ENCODE results near the gene CDK11A. TPM values are rescaled to one million over a fixed set of nuclear protein-coding genes. Genes with fewer than 3 reads are reported as not detected.
A peak's percentile ranks its signal among the peaks of the same experiment; 100 is the strongest.

The CDK11A gene
- total RNA-seq, 2 experiments from 2014 or later, result 50.9 to 90.5 TPM

DNA sequence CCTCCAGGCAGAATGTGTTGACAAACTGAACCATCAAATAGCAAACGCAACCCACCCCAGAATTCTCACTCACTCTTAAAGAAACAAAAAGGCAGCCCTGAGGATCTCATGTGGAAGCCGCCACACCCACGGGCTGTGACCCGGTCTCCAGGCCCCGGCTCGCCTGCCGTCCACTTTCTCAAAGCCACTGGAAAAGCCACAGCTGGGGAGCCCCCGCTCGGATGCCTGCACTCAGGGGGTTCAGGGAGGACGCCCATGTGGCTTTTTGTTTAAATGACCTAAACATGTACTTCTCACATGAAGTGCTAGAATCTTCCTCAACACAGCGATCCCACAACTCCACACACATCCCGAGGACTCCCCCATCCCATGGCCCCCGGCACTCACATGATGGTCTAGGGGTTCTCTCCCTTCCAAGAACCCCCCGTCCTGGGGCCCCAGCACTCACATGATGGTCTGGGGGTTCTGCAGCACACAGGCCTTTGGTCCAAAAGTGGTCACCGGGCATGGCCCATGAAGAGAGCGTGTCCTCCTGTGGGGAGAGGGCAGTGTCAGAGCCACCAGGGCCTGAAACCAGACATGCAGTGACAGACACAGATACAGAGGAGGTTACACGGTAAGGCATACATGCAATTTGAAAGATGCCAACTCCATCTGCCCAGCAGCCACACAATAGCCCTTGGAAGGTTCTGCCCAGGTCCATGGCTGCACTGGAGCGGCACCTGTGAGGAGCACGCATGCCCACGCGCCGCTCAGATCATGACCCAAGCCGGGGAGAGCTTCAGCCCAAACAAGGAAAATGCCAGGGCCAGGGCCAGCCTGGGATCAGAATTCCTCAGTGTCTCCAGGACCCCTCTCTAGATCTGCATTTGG is 37.6 kb upstream of the CDK11A start:
- H3K4me1 ChIP-seq (ENCODE audit: insufficient read depth, low read length, poor library complexity, severe bottlenecking), result peaks cover 22% of the 10 kb centered on the region
- no peaks in the 10 kb centered on the region for H3K9me2 ChIP-seq (ENCODE audit: insufficient read depth, low read length)
- H3K27ac ChIP-seq (ENCODE audit: low read depth, low read length, poor library complexity, severe bottlenecking), result peak overlapping the region; percentile 60
- no peaks in the 10 kb centered on the region for H3K9me3 ChIP-seq (ENCODE audit: low read length)
- intact Hi-C loops (cut with micrococcal nuclease; ENCODE audit: unreplicated experiment), result no loop called here
- no peak for DNase-seq (ENCODE audit: low spot score)
- no peak overlapping the region for H2AFZ ChIP-seq (ENCODE audit: low read length)
- POLR2A ChIA-PET, result no interaction called here
- peaks cover 95% of the 10 kb centered on the region for H3K36me3 ChIP-seq (ENCODE audit: insufficient read depth, low read length)
- peaks cover 13% of the 10 kb centered on the region; the same call in 1 of the 2 replicates for H4K20me1 ChIP-seq (ENCODE audit: insufficient read depth, low read length)
- H3K79me2 ChIP-seq (ENCODE audit: insufficient read depth, low read depth, low read length), result peaks cover 65% of the 10 kb centered on the region
- H3K4me3 ChIP-seq (ENCODE audit: low read depth, low read length, poor library complexity, severe bottlenecking), result no peak overlapping the region
- H3K4me2 ChIP-seq (ENCODE audit: low read length), result no peak overlapping the region
- TF ChIP-seq, protein P1, sequence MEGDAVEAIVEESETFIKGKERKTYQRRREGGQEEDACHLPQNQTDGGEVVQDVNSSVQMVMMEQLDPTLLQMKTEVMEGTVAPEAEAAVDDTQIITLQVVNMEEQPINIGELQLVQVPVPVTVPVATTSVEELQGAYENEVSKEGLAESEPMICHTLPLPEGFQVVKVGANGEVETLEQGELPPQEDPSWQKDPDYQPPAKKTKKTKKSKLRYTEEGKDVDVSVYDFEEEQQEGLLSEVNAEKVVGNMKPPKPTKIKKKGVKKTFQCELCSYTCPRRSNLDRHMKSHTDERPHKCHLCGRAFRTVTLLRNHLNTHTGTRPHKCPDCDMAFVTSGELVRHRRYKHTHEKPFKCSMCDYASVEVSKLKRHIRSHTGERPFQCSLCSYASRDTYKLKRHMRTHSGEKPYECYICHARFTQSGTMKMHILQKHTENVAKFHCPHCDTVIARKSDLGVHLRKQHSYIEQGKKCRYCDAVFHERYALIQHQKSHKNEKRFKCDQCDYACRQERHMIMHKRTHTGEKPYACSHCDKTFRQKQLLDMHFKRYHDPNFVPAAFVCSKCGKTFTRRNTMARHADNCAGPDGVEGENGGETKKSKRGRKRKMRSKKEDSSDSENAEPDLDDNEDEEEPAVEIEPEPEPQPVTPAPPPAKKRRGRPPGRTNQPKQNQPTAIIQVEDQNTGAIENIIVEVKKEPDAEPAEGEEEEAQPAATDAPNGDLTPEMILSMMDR (conservative IDR thresholded peaks at IDR 0.05; ENCODE audit: low read length), result no peak
- TF ChIP-seq EZH2phosphoT487 (IDR thresholded peaks at IDR 0.05; ENCODE audit: borderline replicate concordance, low read depth, low read length), result no peak
- no TSS peak for BruUV-seq (replicated peaks)
- CTCF ChIA-PET (ENCODE audit: unreplicated experiment), result no interaction called here

DNA sequence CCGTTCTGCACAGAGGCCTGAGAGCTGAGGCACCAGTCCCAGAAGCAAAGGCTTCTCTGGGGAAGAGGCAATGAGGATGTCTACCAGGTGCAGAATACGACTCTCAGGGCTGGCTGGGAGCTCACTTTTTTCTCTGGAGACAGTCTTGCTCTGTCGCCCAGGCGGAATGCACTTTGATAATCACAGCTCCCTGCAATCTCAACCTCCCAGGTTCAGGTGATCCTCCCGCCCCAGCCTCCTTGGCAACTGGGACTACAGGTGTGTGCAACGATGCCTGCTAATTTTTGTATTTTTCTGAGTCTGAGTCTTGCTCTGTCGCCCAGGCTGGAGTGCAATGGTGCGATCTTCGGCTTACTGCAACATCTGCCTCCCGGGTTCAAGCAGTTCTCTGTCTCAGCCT is 36.6 kb upstream of the CDK11A start:
- H3K79me2 ChIP-seq (ENCODE audit: insufficient read depth, low read depth, low read length), result peaks cover 54% of the 10 kb centered on the region
- H3K4me1 ChIP-seq (ENCODE audit: insufficient read depth, low read length, poor library complexity, severe bottlenecking), result peaks cover 22% of the 10 kb centered on the region
- no peak overlapping the region for H3K4me2 ChIP-seq (ENCODE audit: low read length)
- H3K4me3 ChIP-seq (ENCODE audit: low read depth, low read length, poor library complexity, severe bottlenecking), result no peak overlapping the region
- ChIA-PET POLR2A (interaction anchor here (0.7 kb wide), 1 partner anchor 15 kb away, joined by 3 read pairs; no protein-coding TSS in a partner anchor), CTCF (ENCODE audit: unreplicated experiment) (interaction anchor here (0.6 kb wide), 1 partner anchor 41 kb away, joined by 5 read pairs; no protein-coding TSS in a partner anchor)
- intact Hi-C loops (cut with micrococcal nuclease; ENCODE audit: unreplicated experiment), result no loop called here
- H2AFZ ChIP-seq (ENCODE audit: low read length), result no peak overlapping the region
- DNase-seq (ENCODE audit: low spot score), result peak; percentile 61
- peaks cover 98% of the 10 kb centered on the region for H3K36me3 ChIP-seq (ENCODE audit: insufficient read depth, low read length)
- H3K9me2 ChIP-seq (ENCODE audit: insufficient read depth, low read length), result no peaks in the 10 kb centered on the region
- TF ChIP-seq EZH2phosphoT487 (IDR thresholded peaks at IDR 0.05; ENCODE audit: borderline replicate concordance, low read depth, low read length), result no peak
- TF ChIP-seq, protein P1 (conservative IDR thresholded peaks at IDR 0.05; ENCODE audit: low read length), result no peak
- no peaks in the 10 kb centered on the region for H3K9me3 ChIP-seq (ENCODE audit: low read length)
- H4K20me1 ChIP-seq (ENCODE audit: insufficient read depth, low read length), result peaks cover 13% of the 10 kb centered on the region; the same call in 1 of the 2 replicates
- BruUV-seq (replicated peaks), result no TSS peak
- peak overlapping the region; percentile 60 for H3K27ac ChIP-seq (ENCODE audit: low read depth, low read length, poor library complexity, severe bottlenecking)

DNA sequence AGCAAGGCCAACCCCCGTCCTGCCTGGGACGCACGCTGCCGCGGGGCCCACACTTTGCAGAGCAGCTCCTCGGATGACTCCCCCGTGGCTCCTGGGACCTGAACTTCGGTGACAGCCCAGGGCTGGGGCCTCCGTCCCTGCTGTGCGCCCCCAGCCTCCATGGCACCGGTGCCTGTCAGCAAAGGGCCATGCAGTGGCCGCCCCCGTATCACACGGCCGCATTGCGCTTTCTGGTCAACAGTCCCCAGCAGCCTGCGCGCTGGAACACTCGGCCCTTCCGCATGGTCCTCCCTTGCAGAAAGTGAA is 36.1 kb upstream of the CDK11A start:
- POLR2A ChIA-PET, result no interaction called here
- intact Hi-C loops (cut with micrococcal nuclease; ENCODE audit: unreplicated experiment), result no loop called here
- Histone ChIP-seq H3K4me1 (ENCODE audit: insufficient read depth, low read length, poor library complexity, severe bottlenecking) (peaks cover 22% of the 10 kb centered on the region), H2AFZ (ENCODE audit: low read length) (no peak overlapping the region), H3K4me2 (ENCODE audit: low read length) (no peak overlapping the region), H3K36me3 (ENCODE audit: insufficient read depth, low read length) (peaks cover 98% of the 10 kb centered on the region), H3K9me3 (ENCODE audit: low read length) (no peaks in the 10 kb centered on the region), H4K20me1 (ENCODE audit: insufficient read depth, low read length) (peaks cover 13% of the 10 kb centered on the region; the same call in 1 of the 2 replicates), H3K9me2 (ENCODE audit: insufficient read depth, low read length) (no peaks in the 10 kb centered on the region), H3K79me2 (ENCODE audit: insufficient read depth, low read depth, low read length) (peaks cover 50% of the 10 kb centered on the region), H3K27ac (ENCODE audit: low read depth, low read length, poor library complexity, severe bottlenecking) (peak overlapping the region; percentile 60), H3K4me3 (ENCODE audit: low read depth, low read length, poor library complexity, severe bottlenecking) (no peak overlapping the region)
- DNase-seq (ENCODE audit: low spot score), result no peak
- TF ChIP-seq, protein P1 (conservative IDR thresholded peaks at IDR 0.05; ENCODE audit: low read length), result no peak
- TF ChIP-seq EZH2phosphoT487 (IDR thresholded peaks at IDR 0.05; ENCODE audit: borderline replicate concordance, low read depth, low read length), result no peak
- no TSS peak for BruUV-seq (replicated peaks)
- CTCF ChIA-PET (ENCODE audit: unreplicated experiment), result interaction anchor here (0.6 kb wide), 1 partner anchor 41 kb away, joined by 5 read pairs; no protein-coding TSS in a partner anchor
